Uterus (tissue), 2 donors: ENCODE results near the gene KCNMA1.

Experiments used
- CTCF ChIP-seq, 4 experiments: fragments of 200-600 bp in 2 of 4; fragments of 450-650 bp in 2 of 4; sonication (generic) in 2 of 4; IDR thresholded peaks; one replicate each; pipeline ENCODE4 v1.5.1; 2016 to 2019; ENCODE audit warnings: antibody characterized with exemption in 4 of 4, mild to moderate bottlenecking in 2 of 4, moderate library complexity in 1 of 4
- POLR2A ChIP-seq, 2 donors: fragments of 450-650 bp; IDR thresholded peaks; one replicate each; pipeline ENCODE4 v1.6.1; 2016; ENCODE audit warnings: antibody characterized with exemption in 2 of 2, mild to moderate bottlenecking in 1 of 2, moderate library complexity in 1 of 2

- TF ChIP-seq POLR2A (IDR thresholded peaks at IDR 0.05) = no peak
- TF ChIP-seq CTCF (IDR thresholded peaks at IDR 0.05) = no peak
Observed at GRCh38 chr10:77210645-77211044, 427.0 kb downstream of the KCNMA1 start.
